VCaP (cell line): ENCODE measurements around the gene CDH4.

Experiments used
- H3K27ac ChIP-seq: fragments of 450-650 bp; 2 replicates; pipeline ENCODE4 v1.5.1; 2017
- CTCF ChIP-seq: fragments of 450-650 bp; conservative IDR thresholded peaks from 2 replicates; pipeline ENCODE4 v1.5.1; 2017; ENCODE audit warnings: mild to moderate bottlenecking, moderate library complexity

CDH4 gene

DNA sequence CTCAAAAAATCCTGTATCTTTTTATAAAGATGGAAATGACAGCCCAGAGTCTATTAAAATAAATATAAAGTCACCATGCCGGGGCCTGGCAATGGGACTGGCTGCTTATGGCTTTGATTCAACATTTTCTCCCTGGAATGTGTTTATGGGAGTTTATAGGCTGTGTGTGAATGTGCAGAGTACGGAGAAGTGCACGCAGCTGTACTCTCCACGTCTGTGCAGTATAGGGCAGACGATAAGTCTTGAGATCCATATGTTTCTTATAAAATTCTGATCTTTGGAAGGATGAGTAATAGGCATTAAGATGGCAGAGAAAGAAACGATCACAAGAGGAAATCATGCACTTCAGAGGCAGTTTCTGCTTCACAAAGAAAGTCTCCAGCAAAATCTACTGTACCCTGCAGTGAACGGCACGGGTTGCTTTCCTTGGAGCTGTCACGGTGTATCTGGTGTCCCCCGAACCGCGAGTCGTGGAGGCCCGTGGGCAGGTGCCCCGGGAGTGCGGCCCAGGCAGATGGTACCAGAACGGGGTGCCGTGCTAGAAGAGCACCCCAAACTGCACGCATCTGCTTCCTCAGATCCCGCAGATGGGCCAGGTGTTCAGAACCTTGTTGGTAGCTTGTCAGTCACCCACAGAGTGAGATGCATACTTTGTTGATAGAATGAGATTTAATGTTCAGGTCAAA is 431.1 kb downstream of the CDH4 start:
- TF ChIP-seq CTCF, result no peak
- H3K27ac ChIP-seq, result peak overlapping the region; percentile 61

GRCh38 chr20:61683721-61684120 is 431.7 kb downstream of the CDH4 start:
- H3K27ac ChIP-seq, result peak overlapping the region; percentile 61
- 0 out of 2 replicates have a peak, but pooled peaks have one; percentile 7 for TF ChIP-seq CTCF

- no peak for TF ChIP-seq CTCF
Measured at GRCh38 chr20:61684136-61684535, 432.1 kb downstream of the CDH4 start.

GRCh38 chr20:61684583-61685235 is 432.6 kb downstream of the CDH4 start:
- TF ChIP-seq CTCF, result no peak
- peak overlapping the region; percentile 61; the same call in 1 of the 2 replicates for H3K27ac ChIP-seq

More at GRCh38 chr20:61684136-61684535, 432.1 kb downstream of the CDH4 start:
- H3K27ac ChIP-seq, result peak overlapping the region; percentile 61

- no peak overlapping the region for H3K27ac ChIP-seq
- no peak for TF ChIP-seq CTCF
Measured at GRCh38 chr20:61685462-61685861, 433.4 kb downstream of the CDH4 start.

DNA sequence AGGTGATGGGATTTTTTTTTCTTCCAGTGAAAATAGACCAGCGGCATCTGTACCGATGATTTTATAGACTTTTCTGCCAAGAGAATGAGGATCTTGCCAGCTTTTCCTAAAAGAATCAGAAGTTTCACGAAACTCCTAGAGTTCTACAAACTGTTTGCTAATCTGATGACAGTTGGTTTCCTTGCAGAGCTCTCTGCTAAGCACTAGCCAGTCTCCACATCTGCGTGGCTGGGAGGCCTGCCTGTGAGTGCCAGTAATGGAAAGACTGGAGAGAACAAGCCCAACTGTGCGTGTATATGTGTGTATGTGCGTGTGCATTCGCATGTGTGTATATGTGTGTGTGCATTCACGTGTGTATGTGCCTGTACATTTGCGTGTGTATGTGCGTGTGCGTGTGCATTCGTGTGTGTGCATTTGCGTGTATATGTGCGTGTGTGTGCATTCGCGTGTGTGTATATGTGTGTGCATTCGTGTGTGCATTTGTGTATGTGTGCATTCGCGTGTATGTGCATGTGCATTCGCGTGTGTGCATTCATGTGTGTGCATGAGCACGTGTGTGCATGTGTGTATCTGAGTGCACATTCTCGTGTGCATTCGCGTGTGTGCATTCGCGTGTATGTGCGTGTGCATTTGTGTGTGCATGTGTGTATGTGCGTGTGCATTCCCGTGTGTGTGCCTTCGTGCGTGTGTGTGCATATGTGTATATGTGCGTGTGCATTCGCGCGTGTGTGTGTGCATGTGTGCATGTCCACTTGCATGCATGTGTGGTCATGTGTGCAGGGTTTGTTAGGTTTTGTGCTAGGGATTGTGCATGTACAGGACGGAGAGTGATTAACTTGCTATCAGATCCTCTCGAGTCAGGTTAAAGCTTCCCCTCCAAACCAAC is 434.2 kb downstream of the CDH4 start:
- TF ChIP-seq CTCF, result no peak

GRCh38 chr20:61688411-61688810 is 436.4 kb downstream of the CDH4 start:
- no peak for TF ChIP-seq CTCF

More for the DNA sequence above, 434.2 kb downstream of the CDH4 start:
- H3K27ac ChIP-seq, result no peak overlapping the region

More at GRCh38 chr20:61688411-61688810, 436.4 kb downstream of the CDH4 start:
- H3K27ac ChIP-seq, result no peak overlapping the region
